ENCODE data around the gene KLK7. TPM values are rescaled to one million over a fixed set of nuclear protein-coding genes. Genes with fewer than 3 reads are reported as not detected.
"Not testable (repeated sequence)": the region's sequence is repeated elsewhere in the genome, so short reads cannot be mapped to it uniquely, and the experiment has no call there.

The KLK7 gene
- total and polyA plus RNA-seq, 2 of the 4 experiments (the other 2 are of a cell fraction) = not detected

DNA sequence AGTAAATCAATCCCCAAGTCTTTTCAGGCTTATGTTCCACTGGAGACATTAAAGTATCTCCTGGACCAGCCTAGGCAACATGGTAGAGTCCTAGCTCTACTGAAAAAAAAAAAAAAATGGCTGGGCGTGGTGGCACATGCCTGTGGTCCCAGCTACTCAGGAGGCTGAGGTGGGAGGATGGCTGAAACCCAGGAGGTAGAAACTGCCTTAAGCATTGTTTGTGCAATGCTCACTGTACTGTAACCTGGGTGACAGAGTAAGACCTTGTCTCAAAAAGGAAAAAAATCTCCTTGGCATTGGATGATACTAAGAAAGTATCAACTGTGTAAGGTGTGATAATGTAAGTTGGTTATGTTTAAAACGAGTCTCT lies 8.9 kb upstream of the KLK7 start:
- intact Hi-C loops (cut with micrococcal nuclease) (no loop called here), in situ Hi-C loops (cut with MboI; ENCODE audit: low sequenced_read_pairs) (no loop called here), dilution Hi-C loops (cut with HindIII; ENCODE audit: low sequenced_read_pairs, unreplicated experiment) (no loop called here)
- H2BK20ac ChIP-seq (ENCODE audit: low read depth, low read length) = no peak overlapping the region
- no peak for TF ChIP-seq NFE2L2 (IDR thresholded peaks at IDR 0.05; ENCODE audit: low read depth, low read length)
- H3K18ac ChIP-seq (ENCODE audit: low read depth, low read length) = no peak overlapping the region
- H3K14ac ChIP-seq (replicated peaks; ENCODE audit: low read depth, low read length) = no peak overlapping the region
- no peak overlapping the region for H3K56ac ChIP-seq (ENCODE audit: extremely low read depth, insufficient read depth, low read length)
- no peak overlapping the region for H2AK5ac ChIP-seq (ENCODE audit: low read depth, low read length)
- no peaks in the 10 kb centered on the region for H3K79me1 ChIP-seq (ENCODE audit: low read depth in 1 of 2, low read length in 2 of 2)
- H3K9me1 ChIP-seq (ENCODE audit: insufficient read depth, low read length) = no peaks in the 10 kb centered on the region
- H3K4me1 ChIP-seq (ENCODE audit: control insufficient read depth, insufficient read depth, low read length) = no peaks in the 10 kb centered on the region
- H2BK5ac ChIP-seq (ENCODE audit: low read depth, low read length, poor library complexity, severe bottlenecking) = no peak overlapping the region
- peaks cover 4% of the 10 kb centered on the region for H3K9me3 ChIP-seq (ENCODE audit: control insufficient read depth, insufficient read depth, low read length)
- no peak overlapping the region for H3K4me2 ChIP-seq (ENCODE audit: low read depth, low read length)
- H2BK120ac ChIP-seq (ENCODE audit: low read depth, low read length) = no peak overlapping the region
- H2BK15ac ChIP-seq (ENCODE audit: low read depth, low read length) = no peak overlapping the region
- no peak overlapping the region for H2AFZ ChIP-seq (replicated peaks; ENCODE audit: low read length, poor library complexity)
- CTCF ChIA-PET = no interaction called here
- no peaks in the 10 kb centered on the region for H3K27me3 ChIP-seq (ENCODE audit: control insufficient read depth, insufficient read depth, low read length)
- H2AK9ac ChIP-seq (replicated peaks; ENCODE audit: low read depth, low read length, poor library complexity) = no peak overlapping the region
- H4K20me1 ChIP-seq (ENCODE audit: insufficient read depth, low read length) = no peaks in the 10 kb centered on the region
- no peak overlapping the region for H3K27ac ChIP-seq (ENCODE audit: insufficient read depth, low read length)
- no peaks in the 10 kb centered on the region for H3K36me3 ChIP-seq (ENCODE audit: control insufficient read depth, insufficient read depth, low read length)
- no peak overlapping the region for H4K8ac ChIP-seq (ENCODE audit: low read depth in 2 of 2, low read length in 2 of 2)
- H3K4me3 ChIP-seq (ENCODE audit: insufficient read depth, low read depth, low read length) = no peak overlapping the region
- ATAC-seq (ENCODE audit: low read depth) = no peak
- H4K91ac ChIP-seq (ENCODE audit: insufficient read depth, low read depth, low read length) = no peak overlapping the region
- no peak for DNase-seq
- BruUV-seq (replicated peaks) = no TSS peak
- no peak overlapping the region for H4K5ac ChIP-seq (ENCODE audit: low read depth, low read length)
- POLR2A ChIA-PET (ENCODE audit: unreplicated experiment) = no interaction called here
- no peak overlapping the region for H3K23ac ChIP-seq (ENCODE audit: low read depth, low read length)
- WGBS, 2 experiments (ENCODE audit: extremely low coverage in 2 of 2, insufficient read length in 1 of 2) = no CpG with 5 or more reads among the region's 2 CpGs
- H3K9ac ChIP-seq (ENCODE audit: low read depth, low read length) = no peak overlapping the region
- H3K4ac ChIP-seq (ENCODE audit: low read depth, low read length) = no peak overlapping the region

DNA sequence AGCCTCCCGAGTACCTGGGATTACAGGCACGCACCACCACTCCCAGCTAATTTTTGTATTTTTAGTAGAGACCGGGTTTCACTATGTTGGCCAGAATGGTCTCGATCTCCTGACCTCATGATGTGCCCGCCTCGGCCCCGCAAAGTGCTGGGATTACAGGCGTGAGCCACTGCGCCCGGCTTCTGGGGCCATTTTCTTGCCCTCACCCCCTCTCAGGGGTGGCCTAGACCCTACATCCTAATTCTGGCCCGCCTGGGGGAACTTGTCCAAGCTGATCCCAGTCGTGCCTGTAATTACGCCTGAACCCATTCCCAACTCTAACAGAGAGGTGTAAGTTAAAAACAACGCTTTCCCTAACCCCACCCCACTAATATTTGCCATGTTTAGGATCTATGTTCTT lies 699 bp upstream of the KLK7 start:
- H3K4ac ChIP-seq (ENCODE audit: low read depth, low read length); CTCF ChIA-PET; H3K4me2 ChIP-seq (ENCODE audit: low read depth, low read length); H4K8ac ChIP-seq (ENCODE audit: low read depth in 2 of 2, low read length in 2 of 2); H3K9me1 ChIP-seq (ENCODE audit: insufficient read depth, low read length); H2AFZ ChIP-seq (replicated peaks; ENCODE audit: low read length, poor library complexity); DNase-seq; intact Hi-C loops (cut with micrococcal nuclease); H2BK5ac ChIP-seq (ENCODE audit: low read depth, low read length, poor library complexity, severe bottlenecking); H3K9me3 ChIP-seq (ENCODE audit: control insufficient read depth, insufficient read depth, low read length); H3K23ac ChIP-seq (ENCODE audit: low read depth, low read length); H2BK15ac ChIP-seq (ENCODE audit: low read depth, low read length); H3K14ac ChIP-seq (replicated peaks; ENCODE audit: low read depth, low read length); H2AK9ac ChIP-seq (replicated peaks; ENCODE audit: low read depth, low read length, poor library complexity); H3K79me1 ChIP-seq (ENCODE audit: low read depth in 1 of 2, low read length in 2 of 2); H4K20me1 ChIP-seq (ENCODE audit: insufficient read depth, low read length); H4K5ac ChIP-seq (ENCODE audit: low read depth, low read length); H3K18ac ChIP-seq (ENCODE audit: low read depth, low read length); dilution Hi-C loops (cut with HindIII; ENCODE audit: low sequenced_read_pairs, unreplicated experiment); H2AK5ac ChIP-seq (ENCODE audit: low read depth, low read length); H3K27ac ChIP-seq (ENCODE audit: insufficient read depth, low read length); H3K4me1 ChIP-seq (ENCODE audit: control insufficient read depth, insufficient read depth, low read length); H2BK120ac ChIP-seq (ENCODE audit: low read depth, low read length); H2BK20ac ChIP-seq (ENCODE audit: low read depth, low read length); H3K36me3 ChIP-seq (ENCODE audit: control insufficient read depth, insufficient read depth, low read length); H3K9ac ChIP-seq (ENCODE audit: low read depth, low read length); H3K27me3 ChIP-seq (ENCODE audit: control insufficient read depth, insufficient read depth, low read length); H4K91ac ChIP-seq (ENCODE audit: insufficient read depth, low read depth, low read length); in situ Hi-C loops (cut with MboI; ENCODE audit: low sequenced_read_pairs); ATAC-seq (ENCODE audit: low read depth); BruUV-seq (replicated peaks); H3K4me3 ChIP-seq (ENCODE audit: insufficient read depth, low read depth, low read length); H3K56ac ChIP-seq (ENCODE audit: extremely low read depth, insufficient read depth, low read length): not testable (repeated sequence)
- 100% methylated on average over 4 of the region's 14 CpGs; no CpG with 5 or more reads in 1 of the 2 experiments for WGBS, 2 experiments (ENCODE audit: extremely low coverage in 2 of 2, insufficient read length in 1 of 2)
- POLR2A ChIA-PET (ENCODE audit: unreplicated experiment) = interaction anchor here (0.5 kb wide), 1 partner anchor 36 kb away, joined by 5 read pairs; no protein-coding TSS in a partner anchor
